ENCODE measurements around the gene KBTBD13.

DNA sequence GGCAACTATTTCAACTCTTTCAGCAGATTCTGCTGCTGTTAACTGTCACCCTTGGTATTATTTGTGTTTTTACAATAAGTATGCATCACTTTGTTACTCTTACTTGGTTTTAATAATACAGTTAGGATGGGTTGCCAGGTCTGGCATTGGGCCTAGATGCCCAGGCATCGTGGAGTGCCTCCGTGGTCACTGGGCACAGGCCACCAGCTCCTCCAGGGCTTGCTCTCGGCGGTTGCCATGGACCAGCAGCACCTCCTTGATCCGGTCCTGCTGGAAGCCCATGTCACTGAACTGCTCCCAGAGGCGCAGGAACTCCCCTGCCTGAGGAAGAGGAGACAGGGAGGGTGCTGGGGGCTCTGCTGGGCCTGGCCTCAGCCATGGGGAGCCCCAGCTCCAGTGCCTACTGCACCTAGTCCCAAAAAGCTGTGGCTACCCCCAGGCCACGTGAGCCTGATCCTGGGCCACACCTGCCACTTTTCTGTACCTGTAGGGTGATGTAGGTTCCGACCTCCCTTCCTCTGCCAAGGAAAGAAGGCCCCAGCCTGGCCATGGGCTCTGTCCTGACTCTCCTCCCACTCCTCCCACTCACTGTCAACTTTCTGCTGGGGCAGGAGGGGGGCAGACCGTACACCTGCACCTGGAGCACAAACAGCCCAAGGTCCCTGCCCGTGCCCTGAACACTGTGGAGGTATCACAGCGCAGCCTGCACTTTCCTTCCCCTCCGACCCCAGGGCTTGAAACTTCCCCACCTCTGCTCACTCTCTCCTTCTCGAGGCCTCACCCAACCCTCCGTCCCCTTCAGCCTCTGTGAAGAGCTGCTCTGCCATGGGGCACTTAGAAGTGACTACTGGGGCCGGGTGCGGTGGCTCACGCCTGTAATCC, 16.6 kb downstream of the KBTBD13 start:
- TF ChIP-seq POLR2A (IDR thresholded peaks at IDR 0.05): no peak
- TF ChIP-seq CTCF (IDR thresholded peaks at IDR 0.05 in 4 of 5, conservative IDR thresholded peaks at IDR 0.05 in 1 of 5): no peak

Data from gastrocnemius medialis (tissue), 4 donors.